H1 (cell line): ENCODE data around the gene MDK. TPM values are rescaled to one million over a fixed set of nuclear protein-coding genes. Genes with fewer than 3 reads are reported as not detected.

Experiments used
- CTCF ChIA-PET: fragments of 300-600 bp; sonication (Branson Sonifier 250); formaldehyde crosslinking; loops from one replicate; lab custom pipeline; 2021; ENCODE audit not compliant: partially characterized antibody; lab: Charles Lee
- POLR2A ChIA-PET: fragments of 300-600 bp; sonication (Branson Sonifier 250); formaldehyde crosslinking; loops from one replicate; lab custom pipeline; 2021; ENCODE audit warnings: inconsistent platforms; ENCODE audit not compliant: partially characterized antibody; lab: Charles Lee
- DNase-seq, 2 experiments: peaks; one replicate each; pipeline versions ENCODE4 v3.0.0 to v3.0.0-alpha.2; 2010 to 2022; ENCODE audit warnings: low spot score in 2 of 2, low read depth in 1 of 2, mixed read lengths in 1 of 2
- FAIRE-seq: peaks from 2 replicates; lab custom pipeline; 2011; peaks lifted over from hg19 to GRCh38; lab: Jason Lieb, UNC
- H2AFZ ChIP-seq: 2 replicates; pipeline ENCODE4 v1.8.1; 2012; ENCODE audit warnings: low read length, inconsistent platforms
- H2AK5ac ChIP-seq: 2 replicates; pipeline ENCODE4 v1.6.1; 2013; ENCODE audit warnings: low read depth, low read length
- H2BK120ac ChIP-seq: replicated peaks from 2 replicates; pipeline ENCODE3; 2013; ENCODE audit warnings: low read depth, low read length, inconsistent platforms
- H2BK12ac ChIP-seq: 2 replicates; pipeline ENCODE4 v1.6.1; 2013; ENCODE audit warnings: low read depth, low read length
- H2BK15ac ChIP-seq: 2 replicates; pipeline ENCODE4 v1.6.1; 2013; ENCODE audit warnings: low read length
- H2BK20ac ChIP-seq: 2 replicates; pipeline ENCODE4 v1.6.1; 2013; ENCODE audit warnings: low read length
- H2BK5ac ChIP-seq: 2 replicates; pipeline ENCODE4 v1.6.1; 2013; ENCODE audit warnings: low read depth, low read length
- H3K14ac ChIP-seq: 2 replicates; pipeline ENCODE4 v1.6.1; 2013; ENCODE audit warnings: inconsistent platforms; ENCODE audit not compliant: insufficient read length
- H3K18ac ChIP-seq: 2 replicates; pipeline ENCODE4 v1.6.1; 2013; ENCODE audit warnings: low read length; ENCODE audit errors: extremely low read depth
- H3K23ac ChIP-seq: 2 replicates; pipeline ENCODE4 v1.6.1; 2013; ENCODE audit warnings: inconsistent platforms; ENCODE audit not compliant: insufficient read length
- H3K23me2 ChIP-seq: 2 replicates; pipeline ENCODE4 v1.6.1; 2013; ENCODE audit warnings: low read depth, low read length
- H3K27ac ChIP-seq: 2 replicates; pipeline ENCODE4 v1.6.1; 2011; ENCODE audit warnings: low read depth, low read length, inconsistent platforms
- H3K27me3 ChIP-seq, 4 experiments: replicated peaks in 1 of 4; 1 replicate in 1 of 4; 2 replicates in 3 of 4; pipeline versions ENCODE4 v1.6.1 to v1.8.1; 2011 to 2013; ENCODE audit warnings: low read length in 3 of 4, mild to moderate bottlenecking in 3 of 4, inconsistent platforms in 2 of 4, mixed read lengths in 2 of 4, moderate library complexity in 1 of 4; ENCODE audit not compliant: control insufficient read depth in 3 of 4, insufficient read depth in 3 of 4; ENCODE audit errors: extremely low read depth in 1 of 4
- H3K36me3 ChIP-seq, 4 experiments: 2 replicates each; pipeline versions ENCODE4 v1.6.1 to v1.8.1; 2011 to 2013; ENCODE audit warnings: mild to moderate bottlenecking in 4 of 4, low read length in 3 of 4, moderate library complexity in 2 of 4, control low read depth in 1 of 4, inconsistent platforms in 1 of 4; ENCODE audit not compliant: insufficient read depth in 4 of 4, control insufficient read depth in 2 of 4
- H3K4ac ChIP-seq: replicated peaks from 2 replicates; pipeline ENCODE3; 2013; ENCODE audit warnings: low read length, low read depth, mixed read lengths, inconsistent platforms; ENCODE audit not compliant: insufficient read length
- H3K4me1 ChIP-seq, 4 experiments: replicated peaks in 1 of 4; 1 replicate in 1 of 4; 2 replicates in 3 of 4; pipeline versions ENCODE4 v1.6.1 to v1.8.1; 2011 to 2013; ENCODE audit warnings: low read length in 3 of 4, inconsistent platforms in 2 of 4, mixed read lengths in 1 of 4; ENCODE audit not compliant: insufficient read depth in 4 of 4, control insufficient read depth in 3 of 4
- H3K4me2 ChIP-seq, 2 experiments: 2 replicates each; pipeline versions ENCODE4 v1.6.1 to v1.8.1; 2011 to 2013; ENCODE audit warnings: low read depth in 2 of 2, low read length in 2 of 2, control low read depth in 1 of 2, inconsistent platforms in 1 of 2, mild to moderate bottlenecking in 1 of 2; ENCODE audit not compliant: insufficient read depth in 1 of 2
- H3K4me3 ChIP-seq, 4 experiments: fragments of 200-600, 300-600 bp in 1 of 4; sonication (generic), shearing (Covaris generic), sonication (Bioruptor Twin) in 1 of 4; 2 replicates each; pipeline versions ENCODE4 v1.5.1 to v1.8.1; 2011 to 2016; ENCODE audit warnings: low read length in 4 of 4, low read depth in 3 of 4, control low read depth in 2 of 4, inconsistent platforms in 2 of 4, mild to moderate bottlenecking in 2 of 4, mixed read lengths in 1 of 4, moderate library complexity in 1 of 4; ENCODE audit not compliant: insufficient read depth in 2 of 4; ENCODE audit errors: extremely low read depth in 1 of 4
- H3K56ac ChIP-seq: replicated peaks from 2 replicates; pipeline ENCODE3; 2013; ENCODE audit warnings: low read depth, mild to moderate bottlenecking, mixed read lengths, low read length, inconsistent platforms; ENCODE audit not compliant: insufficient read length
- H3K79me1 ChIP-seq: 2 replicates; pipeline ENCODE4 v1.6.1; 2013; ENCODE audit warnings: low read depth, low read length, control low read depth
- H3K79me2 ChIP-seq, 2 experiments: 2 replicates each; pipeline versions ENCODE4 v1.6.1 to v1.8.1; 2012 to 2013; ENCODE audit warnings: low read length in 2 of 2, mild to moderate bottlenecking in 2 of 2, inconsistent platforms in 1 of 2; ENCODE audit not compliant: insufficient read depth in 2 of 2, control insufficient read depth in 1 of 2
- H3K9ac ChIP-seq, 4 experiments: replicated peaks in 1 of 4; 1 replicate in 1 of 4; 2 replicates in 3 of 4; pipeline versions ENCODE4 v1.6.1 to v1.8.1; 2011 to 2013; ENCODE audit warnings: low read depth in 3 of 4, low read length in 3 of 4, control low read depth in 2 of 4, mild to moderate bottlenecking in 2 of 4, moderate library complexity in 2 of 4, inconsistent platforms in 1 of 4; ENCODE audit errors: extremely low read depth in 1 of 4
- H3K9me3 ChIP-seq, 2 experiments: 2 replicates each; pipeline versions ENCODE4 v1.6.1 to v1.8.1; 2012 to 2013; ENCODE audit warnings: mild to moderate bottlenecking in 2 of 2, moderate library complexity in 2 of 2, control low read depth in 1 of 2, inconsistent platforms in 1 of 2, low read depth in 1 of 2, low read length in 1 of 2, mixed read lengths in 1 of 2; ENCODE audit not compliant: insufficient read depth in 2 of 2
- H4K20me1 ChIP-seq, 2 experiments: replicated peaks in 1 of 2; 2 replicates each; pipeline versions ENCODE3 to v1.8.1; 2011 to 2013; ENCODE audit warnings: inconsistent platforms in 2 of 2, low read length in 2 of 2, mild to moderate bottlenecking in 1 of 2; ENCODE audit not compliant: insufficient read depth in 2 of 2, control insufficient read depth in 1 of 2
- H4K5ac ChIP-seq: 2 replicates; pipeline ENCODE4 v1.6.1; 2013; ENCODE audit warnings: low read length, low read depth, mixed read lengths, inconsistent platforms; ENCODE audit not compliant: insufficient read length
- H4K8ac ChIP-seq: 2 replicates; pipeline ENCODE4 v1.8.0; 2013; ENCODE audit warnings: mild to moderate bottlenecking, moderate library complexity, low read length, inconsistent platforms; ENCODE audit not compliant: insufficient read depth; ENCODE audit errors: extremely low read depth
- H4K91ac ChIP-seq: replicated peaks from 2 replicates; pipeline ENCODE3; 2013; ENCODE audit warnings: low read length, mixed read lengths, inconsistent platforms; ENCODE audit not compliant: insufficient read length
- ASH2L ChIP-seq: fragments of 200-600, 300-600 bp; sonication (generic); IDR thresholded peaks from one replicate; pipeline ENCODE4 v1.7.1; 2017; ENCODE audit warnings: low read length
- CBX5 ChIP-seq: fragments of 300-800, 300-1000 bp; sonication (generic); IDR thresholded peaks from 2 replicates; pipeline ENCODE4 v1.7.1; 2016; ENCODE audit warnings: antibody characterized with exemption, low read length, low read depth
- CEBPB ChIP-seq: IDR thresholded peaks from 2 replicates; pipeline ENCODE4 v1.6.1; 2012; ENCODE audit warnings: low read depth, low read length
- KDM4A ChIP-seq: IDR thresholded peaks from one replicate; pipeline ENCODE4 v1.7.1; 2012; ENCODE audit warnings: low read depth, mild to moderate bottlenecking, moderate library complexity, low read length, inconsistent platforms; ENCODE audit not compliant: severe bottlenecking
- RBBP5 ChIP-seq: IDR thresholded peaks from 2 replicates; pipeline ENCODE4 v1.7.1; 2012; ENCODE audit warnings: low read depth, mild to moderate bottlenecking, inconsistent platforms, low read length, moderate library complexity, borderline replicate concordance
- SAP30 ChIP-seq: fragments of 300-600 bp; sonication (generic); IDR thresholded peaks from 2 replicates; pipeline ENCODE4 v1.7.1; 2012; ENCODE audit warnings: low read length, moderate library complexity, mild to moderate bottlenecking, inconsistent platforms; ENCODE audit not compliant: insufficient read depth, insufficient replicate concordance
- SIX5 ChIP-seq: IDR thresholded peaks from 2 replicates; pipeline ENCODE4 v1.6.1; 2011; ENCODE audit warnings: mild to moderate bottlenecking, low read depth, low read length
- SP1 ChIP-seq: IDR thresholded peaks from 2 replicates; pipeline ENCODE4 v1.6.1; 2011; ENCODE audit warnings: low read depth, low read length
- SUZ12 ChIP-seq: fragments of 200-600 bp; sonication (generic); IDR thresholded peaks from 2 replicates; pipeline ENCODE4 v1.6.1; 2012; ENCODE audit warnings: mild to moderate bottlenecking, inconsistent platforms, low read length, moderate library complexity, mixed read lengths
- TAF7 ChIP-seq: optimal IDR thresholded peaks from 2 replicates; pipeline ENCODE3; 2011; ENCODE audit warnings: low read depth, mild to moderate bottlenecking, inconsistent platforms, low read length, moderate library complexity, borderline replicate concordance
- YY1 ChIP-seq: IDR thresholded peaks from 2 replicates; pipeline ENCODE4 v1.6.1; 2011; ENCODE audit warnings: low read depth, mild to moderate bottlenecking, low read length
- WGBS, 2 experiments: shearing (Covaris generic) in 1 of 2; methylation state at CpG; one replicate each; pipeline versions ENCODE4 v1.1.6 to v1.1.7; 2013 to 2015; ENCODE audit warnings: low lambda C conversion rate in 2 of 2, mixed read lengths in 2 of 2, inconsistent platforms in 1 of 2, low coverage in 1 of 2, missing lambda C conversion rate in 1 of 2; ENCODE audit not compliant: insufficient replicate concordance in 2 of 2, insufficient coverage in 1 of 2, insufficient read length in 1 of 2; ENCODE audit errors: extremely low coverage in 1 of 2, missing lambda C conversion rate in 1 of 2; 5-methylcytosine and 5-hydroxymethylcytosine counted together
- polyA plus RNA-seq, 7 experiments: library from polyadenylated mRNA; depleted of rRNA in 3 of 7; stranded (reverse) in 5 of 7; unstranded in 2 of 7; fragments of >200 nt in 5 of 7; fragments of 200-250 nt in 2 of 7; gene quantifications; 1 replicate in 5 of 7; 2 replicates in 1 of 7; 4 replicates in 1 of 7; pipeline versions ENCODE4 v1.2.1 to v1.2.3, GENCODE V29; 2011 to 2013; ENCODE audit warnings: missing spikeins in 2 of 7, mixed read lengths in 2 of 7
- total RNA-seq: library from RNA; stranded (reverse); fragmentation: NEBNext Ultra II Directional; extraction: Animal tissue kit (Norgen Biotek cat#: 25700); gene quantifications from 2 replicates; pipeline ENCODE4 v1.2.1, GENCODE V29; 2021

Gene MDK
- total and polyA plus RNA-seq, 2 of the 8 experiments (the other 6 are each of a cell fraction or from before 2014, with no cell fraction given), result 309 to 606 TPM

DNA sequence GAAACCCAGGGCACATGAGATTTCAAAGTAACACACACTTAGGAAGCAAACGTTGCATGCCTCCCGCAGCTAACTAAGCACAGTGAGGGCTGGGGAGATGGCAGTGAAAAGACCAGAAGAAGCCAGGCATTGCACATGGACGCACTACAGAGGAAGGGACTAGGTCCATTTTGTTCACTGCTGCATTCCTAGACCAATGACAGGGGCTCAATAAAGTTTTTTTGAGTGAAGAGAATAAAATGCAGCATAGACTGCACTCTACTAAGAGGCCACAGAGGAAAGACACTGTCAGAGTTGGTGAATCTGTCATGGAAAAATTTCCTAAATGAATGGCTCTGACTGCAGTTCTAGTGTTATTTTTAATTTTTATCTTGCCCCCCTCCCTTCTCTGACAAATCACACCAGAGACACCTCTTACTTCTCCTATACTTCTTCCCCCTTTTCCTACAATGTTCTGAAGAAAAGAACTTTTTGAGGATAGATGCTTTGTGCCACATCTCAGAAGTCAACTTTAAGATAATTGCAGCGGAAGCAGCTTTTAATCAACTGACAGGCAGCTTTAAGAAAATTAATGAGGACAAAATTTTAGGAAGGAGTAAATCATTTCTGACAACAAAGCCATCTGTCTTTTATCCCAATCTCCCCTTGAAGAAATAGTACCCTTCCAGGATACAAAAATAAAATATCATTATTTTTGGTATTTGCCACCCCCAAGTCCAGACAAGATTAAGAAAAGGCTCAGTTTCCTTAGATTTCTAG lies 44.9 kb downstream of the MDK start:
- Histone ChIP-seq H3K36me3 (peaks cover 0 to 3% (median under 1%) of the 10 kb centered on the region in 4 experiments; a peak in 2 of 8 replicates), H2BK12ac (no peak overlapping the region), H3K9me3 (no peaks in the 10 kb centered on the region), H4K20me1 (peaks cover 0 to under 1% of the 10 kb centered on the region in 2 experiments), H3K23me2 (no peaks in the 10 kb centered on the region), H2BK5ac (peak overlapping the region; percentile 77; the same call in 1 of the 2 replicates), H4K91ac (peak overlapping the region; percentile 62), H4K5ac (no peak overlapping the region), H4K8ac (no peak overlapping the region), H3K4ac (no peak overlapping the region), H3K4me3 (no peak overlapping the region), H3K4me2 (no peak overlapping the region), H3K79me2 (no peaks in the 10 kb centered on the region), H3K23ac (no peak overlapping the region), H2AK5ac (no peak overlapping the region), H2AFZ (no peak overlapping the region), H3K4me1 (peaks cover 0 to 3% (median 1%) of the 10 kb centered on the region in 4 experiments; a peak in 3 of 7 replicates), H3K79me1 (no peaks in the 10 kb centered on the region), H2BK20ac (no peak overlapping the region), H2BK15ac (no peak overlapping the region), H3K56ac (no peak overlapping the region), H3K14ac (no peak overlapping the region), H2BK120ac (no peak overlapping the region), H3K9ac (no peak overlapping the region), H3K27ac (no peak overlapping the region), H3K27me3 (no peaks in the 10 kb centered on the region), H3K18ac (no peak overlapping the region)
- ChIA-PET POLR2A (no interaction called here), CTCF (interaction anchor here (0.6 to 1.2 kb wide), 2 partner anchors 9 to 61 kb away, joined by 3 read pairs; no protein-coding TSS in a partner anchor)
- 96% methylated on average over 4 of the region's 4 CpGs; no CpG with 5 or more reads in 1 of the 2 experiments for WGBS, 2 experiments
- no peak for DNase-seq
- TF ChIP-seq SIX5 (no peak), RBBP5 (no peak), SP1 (no peak), CBX5 (no peak), KDM4A (no peak), SUZ12 (no peak), TAF7 (no peak), ASH2L (no peak), SAP30 (no peak), YY1 (no peak), CEBPB (no peak)
- FAIRE-seq, result no peak
